KMS-11 (cell line): ENCODE results near the gene PCSK2.

Experiments used
- H2AFZ ChIP-seq: fragments of 200-600 bp; sonication (generic); 2 replicates; pipeline ENCODE4 v1.6.1; 2016; ENCODE audit warnings: antibody characterized with exemption, mixed run types, low read depth
- H3K27ac ChIP-seq: fragments of 200-600 bp; sonication (generic); 2 replicates; pipeline ENCODE4 v1.6.1; 2016; ENCODE audit warnings: mild to moderate bottlenecking, mixed run types
- H3K27me3 ChIP-seq: fragments of 200-600 bp; sonication (generic); 2 replicates; pipeline ENCODE4 v1.6.1; 2017; ENCODE audit warnings: mild to moderate bottlenecking, low read depth, mixed run types, moderate library complexity; ENCODE audit not compliant: insufficient read depth
- H3K36me3 ChIP-seq: fragments of 200-600 bp; sonication (generic); 2 replicates; pipeline ENCODE4 v1.6.1; 2017; ENCODE audit warnings: mild to moderate bottlenecking, mixed run types; ENCODE audit not compliant: insufficient read depth
- H3K4me1 ChIP-seq: fragments of 200-600 bp; sonication (generic); 2 replicates; pipeline ENCODE4 v1.6.1; 2016; ENCODE audit warnings: mild to moderate bottlenecking, low read depth, mixed run types; ENCODE audit not compliant: poor library complexity, severe bottlenecking
- H3K4me2 ChIP-seq: fragments of 200-600 bp; sonication (generic); 2 replicates; pipeline ENCODE4 v1.7.0; 2016; ENCODE audit warnings: mild to moderate bottlenecking, mixed run types
- H3K4me3 ChIP-seq: fragments of 200-600 bp; sonication (generic); IDR thresholded peaks from 2 replicates; pipeline ENCODE4 v1.6.1; 2017; ENCODE audit warnings: low read depth, low read length, mixed read lengths; ENCODE audit not compliant: insufficient read depth
- H3K79me2 ChIP-seq: fragments of 200-600 bp; sonication (generic); 2 replicates; pipeline ENCODE4 v1.6.1; 2016; ENCODE audit warnings: low read depth, mixed run types; ENCODE audit not compliant: insufficient read depth
- H3K9ac ChIP-seq: fragments of 200-600 bp; sonication (generic); 2 replicates; pipeline ENCODE4 v1.6.1; 2016; ENCODE audit warnings: mild to moderate bottlenecking, mixed run types
- H4K20me1 ChIP-seq: fragments of 200-600 bp; sonication (generic); 2 replicates; pipeline ENCODE4 v1.6.1; 2016; ENCODE audit warnings: mild to moderate bottlenecking, mixed run types; ENCODE audit not compliant: insufficient read depth
- TF ChIP-seq, protein P1 (sequence below): fragments of 200-600 bp; sonication (generic); conservative IDR thresholded peaks from 2 replicates; pipeline ENCODE4 v1.6.1; 2017; ENCODE audit warnings: low read depth, mild to moderate bottlenecking, antibody characterized with exemption, low read length, moderate library complexity, mixed read lengths

PCSK2 gene

GRCh38 chr20:17495826-17496225 is 269.0 kb downstream of the PCSK2 start:
- Histone ChIP-seq H3K4me3 (no peak overlapping the region), H3K27ac (no peak overlapping the region), H3K9ac (no peak overlapping the region), H3K4me1 (no peaks in the 10 kb centered on the region), H3K79me2 (no peaks in the 10 kb centered on the region), H3K27me3 (no peaks in the 10 kb centered on the region), H3K36me3 (no peaks in the 10 kb centered on the region), H2AFZ (no peak overlapping the region), H4K20me1 (no peaks in the 10 kb centered on the region), H3K4me2 (no peak overlapping the region)
- TF ChIP-seq, protein P1, sequence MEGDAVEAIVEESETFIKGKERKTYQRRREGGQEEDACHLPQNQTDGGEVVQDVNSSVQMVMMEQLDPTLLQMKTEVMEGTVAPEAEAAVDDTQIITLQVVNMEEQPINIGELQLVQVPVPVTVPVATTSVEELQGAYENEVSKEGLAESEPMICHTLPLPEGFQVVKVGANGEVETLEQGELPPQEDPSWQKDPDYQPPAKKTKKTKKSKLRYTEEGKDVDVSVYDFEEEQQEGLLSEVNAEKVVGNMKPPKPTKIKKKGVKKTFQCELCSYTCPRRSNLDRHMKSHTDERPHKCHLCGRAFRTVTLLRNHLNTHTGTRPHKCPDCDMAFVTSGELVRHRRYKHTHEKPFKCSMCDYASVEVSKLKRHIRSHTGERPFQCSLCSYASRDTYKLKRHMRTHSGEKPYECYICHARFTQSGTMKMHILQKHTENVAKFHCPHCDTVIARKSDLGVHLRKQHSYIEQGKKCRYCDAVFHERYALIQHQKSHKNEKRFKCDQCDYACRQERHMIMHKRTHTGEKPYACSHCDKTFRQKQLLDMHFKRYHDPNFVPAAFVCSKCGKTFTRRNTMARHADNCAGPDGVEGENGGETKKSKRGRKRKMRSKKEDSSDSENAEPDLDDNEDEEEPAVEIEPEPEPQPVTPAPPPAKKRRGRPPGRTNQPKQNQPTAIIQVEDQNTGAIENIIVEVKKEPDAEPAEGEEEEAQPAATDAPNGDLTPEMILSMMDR, result no peak

GRCh38 chr20:17497821-17498580 is 271.2 kb downstream of the PCSK2 start:
- H3K4me3 ChIP-seq, result no peak overlapping the region
- TF ChIP-seq, protein P1, result no peak
- no peak overlapping the region for H2AFZ ChIP-seq
- no peaks in the 10 kb centered on the region for H3K79me2 ChIP-seq
- H3K36me3 ChIP-seq, result no peaks in the 10 kb centered on the region
- no peaks in the 10 kb centered on the region for H3K27me3 ChIP-seq
- no peak overlapping the region for H3K4me2 ChIP-seq
- H3K4me1 ChIP-seq, result no peaks in the 10 kb centered on the region
- H3K9ac ChIP-seq, result no peak overlapping the region
- no peaks in the 10 kb centered on the region for H4K20me1 ChIP-seq
- no peak overlapping the region for H3K27ac ChIP-seq

DNA sequence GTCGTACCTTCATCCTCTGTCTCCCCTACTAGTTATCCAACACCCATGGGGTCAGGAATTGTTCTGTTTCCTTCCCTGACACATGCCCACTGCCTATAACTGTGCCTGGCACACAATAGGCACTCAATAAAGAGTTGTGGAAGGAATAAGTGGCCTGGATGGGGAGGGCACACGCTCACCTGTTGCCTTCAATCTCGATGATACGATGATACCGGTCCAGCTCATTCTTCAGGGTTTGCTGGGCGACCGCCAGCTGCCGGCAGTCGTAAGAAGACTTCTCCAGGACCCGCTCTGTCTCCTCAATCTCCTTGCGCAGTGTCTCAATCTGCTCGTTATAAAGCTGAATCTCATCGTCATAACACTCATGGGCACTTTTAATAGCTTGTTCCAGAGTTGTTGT is 271.8 kb downstream of the PCSK2 start:
- Histone ChIP-seq H3K4me2 (no peak overlapping the region), H2AFZ (no peak overlapping the region)

DNA sequence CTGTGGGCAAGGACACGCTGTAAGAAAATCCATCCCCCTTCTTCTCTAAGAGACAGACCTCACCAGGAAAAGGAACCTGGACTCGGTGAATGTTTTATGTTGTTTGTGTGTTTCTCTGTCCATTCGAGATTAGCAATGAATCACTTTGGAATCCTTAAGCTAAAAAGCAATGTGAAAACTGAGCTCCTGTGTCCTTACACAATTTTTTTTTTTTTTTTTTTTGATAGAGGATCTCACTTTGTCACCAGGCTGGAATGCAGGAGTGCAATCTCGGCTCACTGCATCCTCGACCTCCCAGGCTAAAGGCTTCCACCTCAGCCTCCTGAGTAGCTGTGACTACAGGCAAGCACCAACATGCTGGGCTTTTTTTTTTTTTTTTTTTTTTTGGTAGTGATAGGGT is 272.2 kb downstream of the PCSK2 start:
- TF ChIP-seq, protein P1, result no peak
- H3K9ac ChIP-seq, result no peak overlapping the region
- no peak overlapping the region for H2AFZ ChIP-seq
- H3K27ac ChIP-seq, result no peak overlapping the region
- no peaks in the 10 kb centered on the region for H3K36me3 ChIP-seq
- no peak overlapping the region for H3K4me3 ChIP-seq
- no peaks in the 10 kb centered on the region for H4K20me1 ChIP-seq
- H3K4me2 ChIP-seq, result no peak overlapping the region
- H3K27me3 ChIP-seq, result no peaks in the 10 kb centered on the region
- H3K79me2 ChIP-seq, result no peaks in the 10 kb centered on the region
- no peaks in the 10 kb centered on the region for H3K4me1 ChIP-seq

More for the DNA sequence above, 271.8 kb downstream of the PCSK2 start:
- Histone ChIP-seq H3K79me2 (no peaks in the 10 kb centered on the region), H3K27me3 (no peaks in the 10 kb centered on the region), H4K20me1 (no peaks in the 10 kb centered on the region), H3K4me3 (no peak overlapping the region), H3K4me1 (no peaks in the 10 kb centered on the region), H3K27ac (no peak overlapping the region), H3K36me3 (no peaks in the 10 kb centered on the region), H3K9ac (no peak overlapping the region)
- TF ChIP-seq, protein P1, result no peak
